ENCODE results near the gene ARHGEF6. TPM values are rescaled to one million over a fixed set of nuclear protein-coding genes. Genes with fewer than 3 reads are reported as not detected.

Gene ARHGEF6
- polyA plus RNA-seq, 1 donor from 2014 or later = 1.8 TPM

- H3F3A ChIP-seq (ENCODE audit: insufficient read depth, low read length, poor library complexity, severe bottlenecking) = no peaks in the 10 kb centered on the region
- no peaks in the 10 kb centered on the region for H3K9me2 ChIP-seq (ENCODE audit: insufficient read depth, low read length)
- H3K36me3 ChIP-seq (ENCODE audit: insufficient read depth, low read length) = no peaks in the 10 kb centered on the region
- no peak overlapping the region for H3K9ac ChIP-seq (ENCODE audit: low read length)
- no peak overlapping the region for H3K27ac ChIP-seq (ENCODE audit: low read length)
- no peaks in the 10 kb centered on the region for H3K27me3 ChIP-seq (ENCODE audit: insufficient read depth, low read depth, low read length)
- H2AFZ ChIP-seq (ENCODE audit: low read depth, low read length) = no peak overlapping the region
- H3K4me3 ChIP-seq (ENCODE audit: low read length) = no peak overlapping the region
- TF ChIP-seq EZH2 (IDR thresholded peaks at IDR 0.05; ENCODE audit: borderline replicate concordance, insufficient read depth, low read length, poor library complexity, severe bottlenecking) = no peak
- no peak for TF ChIP-seq RAD21 (conservative IDR thresholded peaks at IDR 0.05)
- TF ChIP-seq CTCF (IDR thresholded peaks at IDR 0.05; ENCODE audit: poor library complexity, severe bottlenecking) = no peak
- TF ChIP-seq REST (IDR thresholded peaks at IDR 0.05; ENCODE audit: borderline replicate concordance) = no peak
- TF ChIP-seq POLR2AphosphoS5 (IDR thresholded peaks at IDR 0.05) = no peak
- no peak for TF ChIP-seq SMC3 (conservative IDR thresholded peaks at IDR 0.05; ENCODE audit: poor library complexity)
- TF ChIP-seq MXI1 (conservative IDR thresholded peaks at IDR 0.05; ENCODE audit: poor library complexity, severe bottlenecking) = no peak
- TF ChIP-seq EP300 (conservative IDR thresholded peaks at IDR 0.05; ENCODE audit: poor library complexity, severe bottlenecking) = no peak
- no peak for TF ChIP-seq TAF1 (IDR thresholded peaks at IDR 0.05; ENCODE audit: low read depth)
- H3K9me3 ChIP-seq (ENCODE audit: low read length) = no peaks in the 10 kb centered on the region
- no peaks in the 10 kb centered on the region for H4K20me1 ChIP-seq (ENCODE audit: insufficient read depth)
- no peak overlapping the region for H3K4me2 ChIP-seq (ENCODE audit: low read length)
- no peaks in the 10 kb centered on the region for H3K79me2 ChIP-seq (replicated peaks; ENCODE audit: insufficient read depth, low read length)
Observed at GRCh38 chrX:136652822-136653723, 127.7 kb downstream of the ARHGEF6 start.

- TF ChIP-seq RAD21 (conservative IDR thresholded peaks at IDR 0.05) (no peak), EZH2 (IDR thresholded peaks at IDR 0.05; ENCODE audit: borderline replicate concordance, insufficient read depth, low read length, poor library complexity, severe bottlenecking) (no peak), POLR2AphosphoS5 (IDR thresholded peaks at IDR 0.05) (no peak), MXI1 (conservative IDR thresholded peaks at IDR 0.05; ENCODE audit: poor library complexity, severe bottlenecking) (no peak), SMC3 (conservative IDR thresholded peaks at IDR 0.05; ENCODE audit: poor library complexity) (no peak), TAF1 (IDR thresholded peaks at IDR 0.05; ENCODE audit: low read depth) (no peak), EP300 (conservative IDR thresholded peaks at IDR 0.05; ENCODE audit: poor library complexity, severe bottlenecking) (no peak), REST (IDR thresholded peaks at IDR 0.05; ENCODE audit: borderline replicate concordance) (no peak), CTCF (IDR thresholded peaks at IDR 0.05; ENCODE audit: poor library complexity, severe bottlenecking) (no peak)
- Histone ChIP-seq H3K36me3 (ENCODE audit: insufficient read depth, low read length) (no peaks in the 10 kb centered on the region), H3K4me3 (ENCODE audit: low read length) (no peak overlapping the region), H3K27me3 (ENCODE audit: insufficient read depth, low read depth, low read length) (no peaks in the 10 kb centered on the region), H3K27ac (ENCODE audit: low read length) (no peak overlapping the region), H2AFZ (ENCODE audit: low read depth, low read length) (no peak overlapping the region), H3K9ac (ENCODE audit: low read length) (no peak overlapping the region), H3F3A (ENCODE audit: insufficient read depth, low read length, poor library complexity, severe bottlenecking) (no peaks in the 10 kb centered on the region), H3K79me2 (replicated peaks; ENCODE audit: insufficient read depth, low read length) (no peaks in the 10 kb centered on the region), H3K4me2 (ENCODE audit: low read length) (no peak overlapping the region), H4K20me1 (ENCODE audit: insufficient read depth) (no peaks in the 10 kb centered on the region), H3K9me3 (ENCODE audit: low read length) (no peaks in the 10 kb centered on the region), H3K9me2 (ENCODE audit: insufficient read depth, low read length) (no peaks in the 10 kb centered on the region)
Observed at GRCh38 chrX:136650811-136651210, 129.9 kb downstream of the ARHGEF6 start.
